HG02642 (cell line): ENCODE results near the gene PDCD2L.
A peak's percentile ranks its signal among the peaks of the same experiment; 100 is the strongest.
"Not testable (repeated sequence)": the region's sequence is repeated elsewhere in the genome, so short reads cannot be mapped to it uniquely, and the experiment has no call there.

Source experiments
- ATAC-seq: cut with Tn5 transposase; IDR thresholded peaks from one replicate; pipeline ENCODE4 v1.9.1; 2021; ENCODE audit warnings: mild to moderate bottlenecking; ENCODE audit not compliant: unreplicated experiment, poor library complexity

The PDCD2L gene

DNA sequence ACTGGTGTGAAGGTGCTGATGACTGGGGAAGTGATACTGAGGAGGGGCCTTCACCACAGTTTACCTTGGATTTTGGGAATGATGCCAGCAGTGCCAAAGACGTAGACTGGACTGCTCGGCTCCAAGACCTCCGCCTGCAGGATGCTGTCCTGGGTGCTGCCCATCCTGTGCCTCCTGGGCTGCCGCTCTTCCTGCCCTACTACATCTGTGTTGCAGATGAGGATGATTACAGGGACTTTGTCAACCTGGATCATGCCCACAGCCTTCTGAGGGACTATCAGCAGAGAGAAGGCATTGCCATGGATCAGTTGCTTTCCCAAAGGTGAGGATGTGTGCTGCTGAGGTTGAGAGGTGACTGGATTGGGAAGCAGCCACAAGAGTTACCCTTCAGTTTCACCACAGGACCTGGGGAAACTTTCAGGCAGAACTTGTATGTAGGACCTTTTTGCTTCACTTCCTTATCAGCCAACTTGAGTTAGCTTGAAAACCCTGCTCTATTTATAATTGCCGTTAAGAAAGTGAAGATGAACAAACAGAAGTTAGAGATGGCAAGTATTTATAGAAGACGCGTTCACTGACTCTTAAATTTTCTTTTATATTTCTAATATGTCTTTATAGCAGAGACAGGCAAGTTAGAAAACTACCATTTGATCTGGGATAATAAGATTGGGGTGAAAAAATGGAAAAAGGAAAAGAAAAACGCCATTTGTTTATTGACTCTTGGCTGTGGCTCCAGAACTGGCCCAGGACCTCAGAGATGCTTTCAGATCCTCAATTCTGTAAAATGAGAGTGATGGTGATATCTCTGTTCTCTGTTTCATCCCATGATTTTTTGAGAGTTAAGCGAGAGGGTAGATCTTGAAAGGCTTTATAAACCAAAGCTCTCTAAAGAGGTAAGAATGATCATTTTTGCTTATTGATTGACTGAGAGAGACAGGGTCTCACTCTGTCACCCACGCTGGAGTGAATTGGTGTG lies 5.3 kb downstream of the PDCD2L start:
- ATAC-seq, result no peak

GRCh38 chr19:34411216-34411615 lies 7.0 kb downstream of the PDCD2L start:
- ATAC-seq, result no peak

GRCh38 chr19:34416021-34416545 lies 11.9 kb downstream of the PDCD2L start:
- ATAC-seq, result no peak

DNA sequence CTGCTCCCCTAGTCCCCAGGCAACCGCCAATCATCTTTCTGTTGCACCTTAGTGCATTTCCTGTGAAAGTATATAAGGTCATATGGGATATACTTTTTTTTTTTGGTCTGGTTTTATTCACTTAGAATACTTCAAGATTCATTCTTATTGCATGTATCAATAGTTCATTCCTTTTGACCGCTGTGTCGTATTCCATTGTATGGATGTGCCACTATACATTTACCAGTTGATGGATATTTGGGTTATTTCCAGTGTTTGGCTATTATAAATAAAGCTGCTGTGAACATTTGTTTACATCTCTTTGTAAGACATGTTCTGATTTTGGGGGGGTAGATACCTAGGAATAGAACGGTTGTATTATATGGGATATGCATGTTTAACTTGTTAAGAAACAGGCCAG lies 14.1 kb downstream of the PDCD2L start:
- no peak for ATAC-seq

GRCh38 chr19:34426096-34426661 lies 22.0 kb downstream of the PDCD2L start:
- ATAC-seq, result no peak

- ATAC-seq, result peak; percentile 59
Measured at GRCh38 chr19:34428549-34429285, 24.5 kb downstream of the PDCD2L start.

GRCh38 chr19:34429553-34429952 lies 25.4 kb downstream of the PDCD2L start:
- ATAC-seq, result no peak

DNA sequence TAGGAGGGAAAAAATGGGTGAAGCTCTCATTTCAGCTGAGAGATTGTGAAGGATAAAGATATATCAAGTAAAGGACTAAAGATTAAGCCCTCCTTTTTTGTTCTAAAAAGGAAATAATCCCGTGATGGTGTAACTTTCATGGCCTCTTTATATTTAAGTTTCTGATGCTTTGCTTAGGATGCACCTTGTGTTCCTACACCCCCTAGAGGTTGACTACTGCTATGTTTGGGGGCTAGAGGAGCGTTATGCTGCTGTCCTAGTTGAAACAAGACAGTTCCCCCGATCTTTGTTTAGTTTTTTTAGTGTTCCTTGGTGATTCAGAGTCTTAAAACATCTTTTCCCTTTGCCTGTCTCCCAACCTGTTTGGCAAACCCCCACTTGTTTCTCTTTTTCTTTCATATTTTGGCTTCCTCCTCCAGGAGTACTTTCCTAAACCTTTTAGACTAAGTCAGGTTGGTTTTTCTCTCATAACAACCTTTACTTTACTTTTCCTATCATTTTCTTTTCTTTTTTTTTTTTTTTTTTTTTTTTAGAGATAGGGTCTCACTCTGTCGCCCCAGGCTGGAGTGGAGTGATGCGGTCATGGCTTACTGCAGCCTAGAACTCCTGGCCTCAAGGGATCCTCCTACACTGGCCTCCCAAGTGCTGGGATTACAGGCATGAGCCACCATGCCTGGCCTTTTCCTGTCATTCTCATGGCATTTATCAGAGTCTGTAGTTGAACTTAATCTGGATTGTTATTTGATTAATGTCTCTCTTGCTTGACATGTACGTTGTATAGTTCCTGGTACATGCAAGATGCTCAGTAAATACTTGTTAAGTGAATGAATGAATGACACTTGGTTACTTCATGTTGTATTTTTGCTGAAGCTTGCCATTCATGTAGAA lies 26.8 kb downstream of the PDCD2L start:
- ATAC-seq, result no peak

- no peak for ATAC-seq
Measured at GRCh38 chr19:34431681-34432402, 27.6 kb downstream of the PDCD2L start.

- no peak for ATAC-seq
Measured at GRCh38 chr19:34432797-34433196, 28.6 kb downstream of the PDCD2L start.

- no peak for ATAC-seq
Measured at GRCh38 chr19:34436716-34437115, 32.5 kb downstream of the PDCD2L start.

GRCh38 chr19:34448191-34448590 lies 44.0 kb downstream of the PDCD2L start:
- ATAC-seq, result no peak

DNA sequence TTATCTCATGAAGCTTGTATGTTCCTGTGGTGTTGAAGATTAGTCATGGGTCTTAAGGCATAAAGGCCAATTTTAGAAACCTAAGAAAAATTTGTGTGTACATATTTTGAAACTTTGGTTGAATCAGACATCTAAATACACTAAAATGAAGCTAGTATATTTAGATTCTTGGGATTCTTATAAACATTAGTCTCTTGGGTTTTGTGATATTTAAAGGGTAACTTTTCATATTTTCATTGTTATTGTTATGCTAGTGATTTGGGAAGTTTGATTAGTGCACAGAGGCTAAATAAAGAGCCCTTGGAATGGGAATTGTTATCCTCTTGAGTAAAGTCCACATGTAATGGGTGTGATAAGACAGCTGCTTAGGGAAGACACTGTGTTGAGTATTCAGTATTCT lies 48.5 kb downstream of the PDCD2L start:
- ATAC-seq, result no peak

GRCh38 chr19:34454091-34454490 lies 49.9 kb downstream of the PDCD2L start:
- ATAC-seq, result no peak

- no peak for ATAC-seq
Measured at GRCh38 chr19:34454685-34455084, 50.5 kb downstream of the PDCD2L start.

DNA sequence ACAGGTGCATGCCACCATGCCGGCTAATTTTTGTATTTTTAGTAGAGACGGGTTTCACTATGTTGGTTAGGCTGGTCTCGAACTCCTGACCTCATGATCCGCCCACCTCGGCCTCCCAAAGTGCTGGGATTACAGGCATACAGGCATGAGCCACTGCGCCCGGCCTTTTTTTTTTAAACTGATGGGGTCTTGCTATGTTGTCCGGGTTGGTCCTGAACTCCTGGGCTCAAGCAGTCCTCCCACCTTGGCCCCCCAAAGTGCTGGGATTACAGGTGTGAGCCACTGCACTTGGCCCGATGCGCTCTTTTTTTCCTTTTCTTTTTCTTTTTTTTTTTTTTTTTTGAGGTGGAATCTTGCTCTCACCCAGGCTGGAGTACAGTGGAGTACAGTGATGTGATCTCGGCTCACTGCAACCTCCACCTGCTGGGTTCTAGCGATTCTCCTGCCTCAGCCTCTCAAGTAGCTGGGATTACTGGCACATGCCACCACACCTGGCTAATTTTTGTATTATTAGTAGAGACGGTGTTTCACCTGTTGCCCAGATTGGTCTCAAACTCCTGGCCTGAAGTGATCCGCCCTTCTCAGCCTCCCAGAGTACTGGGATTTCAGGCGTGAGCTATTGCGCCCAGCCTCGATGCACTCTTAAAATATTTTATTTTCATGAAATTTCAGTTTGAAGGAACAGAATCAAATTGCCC lies 51.7 kb downstream of the PDCD2L start:
- not testable (repeated sequence) for ATAC-seq

GRCh38 chr19:34457446-34457845 lies 53.2 kb downstream of the PDCD2L start:
- no peak for ATAC-seq

- ATAC-seq, result no peak
Measured at GRCh38 chr19:34458677-34459076, 54.5 kb downstream of the PDCD2L start.

GRCh38 chr19:34459614-34460013 lies 55.4 kb downstream of the PDCD2L start:
- ATAC-seq, result no peak
